ENCODE data around the gene DEDD.

DEDD gene

GRCh38 chr1:161079436-161080110 lies 52.9 kb downstream of the DEDD start:
- no peak for DNase-seq (ENCODE audit: low read depth)
- TF ChIP-seq POLR2A (IDR thresholded peaks at IDR 0.05; ENCODE audit: extremely low read depth, insufficient read length) (no peak), MYC (IDR thresholded peaks at IDR 0.05; ENCODE audit: low read depth, low read length) (no peak)
- TF ChIP-seq, protein P1, sequence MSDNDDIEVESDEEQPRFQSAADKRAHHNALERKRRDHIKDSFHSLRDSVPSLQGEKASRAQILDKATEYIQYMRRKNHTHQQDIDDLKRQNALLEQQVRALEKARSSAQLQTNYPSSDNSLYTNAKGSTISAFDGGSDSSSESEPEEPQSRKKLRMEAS (IDR thresholded peaks at IDR 0.05; ENCODE audit: low read depth, low read length) = no peak
- TF ChIP-seq, protein P2, sequence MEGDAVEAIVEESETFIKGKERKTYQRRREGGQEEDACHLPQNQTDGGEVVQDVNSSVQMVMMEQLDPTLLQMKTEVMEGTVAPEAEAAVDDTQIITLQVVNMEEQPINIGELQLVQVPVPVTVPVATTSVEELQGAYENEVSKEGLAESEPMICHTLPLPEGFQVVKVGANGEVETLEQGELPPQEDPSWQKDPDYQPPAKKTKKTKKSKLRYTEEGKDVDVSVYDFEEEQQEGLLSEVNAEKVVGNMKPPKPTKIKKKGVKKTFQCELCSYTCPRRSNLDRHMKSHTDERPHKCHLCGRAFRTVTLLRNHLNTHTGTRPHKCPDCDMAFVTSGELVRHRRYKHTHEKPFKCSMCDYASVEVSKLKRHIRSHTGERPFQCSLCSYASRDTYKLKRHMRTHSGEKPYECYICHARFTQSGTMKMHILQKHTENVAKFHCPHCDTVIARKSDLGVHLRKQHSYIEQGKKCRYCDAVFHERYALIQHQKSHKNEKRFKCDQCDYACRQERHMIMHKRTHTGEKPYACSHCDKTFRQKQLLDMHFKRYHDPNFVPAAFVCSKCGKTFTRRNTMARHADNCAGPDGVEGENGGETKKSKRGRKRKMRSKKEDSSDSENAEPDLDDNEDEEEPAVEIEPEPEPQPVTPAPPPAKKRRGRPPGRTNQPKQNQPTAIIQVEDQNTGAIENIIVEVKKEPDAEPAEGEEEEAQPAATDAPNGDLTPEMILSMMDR (IDR thresholded peaks at IDR 0.05; ENCODE audit: low read depth, low read length) = no peak

GRCh38 chr1:161077426-161077825 lies 55.0 kb downstream of the DEDD start:
- DNase-seq (ENCODE audit: low read depth) = no peak
- TF ChIP-seq, protein P2 (IDR thresholded peaks at IDR 0.05; ENCODE audit: low read depth, low read length) = no peak
- TF ChIP-seq MYC (IDR thresholded peaks at IDR 0.05; ENCODE audit: low read depth, low read length) = no peak
- no peak overlapping the region for H3K4me3 ChIP-seq (ENCODE audit: low read depth, low read length)

More at GRCh38 chr1:161079436-161080110, 52.9 kb downstream of the DEDD start:
- no peak overlapping the region for H3K4me3 ChIP-seq (ENCODE audit: low read depth, low read length)

DNA sequence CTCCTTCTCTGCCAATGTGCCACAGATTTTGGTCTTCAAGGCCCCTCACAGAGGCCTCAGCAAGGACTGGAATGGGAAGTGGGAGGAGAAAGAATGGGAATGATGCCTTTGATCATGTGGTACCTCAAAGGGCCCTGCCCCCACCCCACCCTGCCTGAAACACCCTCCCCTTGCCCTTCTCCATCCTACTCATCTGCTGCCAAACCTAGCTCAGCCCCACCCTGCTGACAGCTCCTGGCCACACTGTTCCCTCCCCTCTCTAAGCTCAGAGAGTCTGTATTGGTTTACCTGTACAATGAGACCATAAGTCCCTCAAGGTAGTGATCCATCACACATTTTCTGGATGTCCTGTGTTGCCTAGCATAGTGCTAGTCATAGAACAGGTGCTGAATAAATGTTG lies 56.1 kb downstream of the DEDD start:
- TF ChIP-seq, protein P2 (IDR thresholded peaks at IDR 0.05; ENCODE audit: low read depth, low read length) = no peak
- TF ChIP-seq POLR2A (IDR thresholded peaks at IDR 0.05; ENCODE audit: extremely low read depth, insufficient read length) (no peak), MYC (IDR thresholded peaks at IDR 0.05; ENCODE audit: low read depth, low read length) (no peak)
- TF ChIP-seq, protein P1 (IDR thresholded peaks at IDR 0.05; ENCODE audit: low read depth, low read length) = no peak
- no peak for DNase-seq (ENCODE audit: low read depth)
- H3K4me3 ChIP-seq (ENCODE audit: low read depth, low read length) = no peak overlapping the region

DNA sequence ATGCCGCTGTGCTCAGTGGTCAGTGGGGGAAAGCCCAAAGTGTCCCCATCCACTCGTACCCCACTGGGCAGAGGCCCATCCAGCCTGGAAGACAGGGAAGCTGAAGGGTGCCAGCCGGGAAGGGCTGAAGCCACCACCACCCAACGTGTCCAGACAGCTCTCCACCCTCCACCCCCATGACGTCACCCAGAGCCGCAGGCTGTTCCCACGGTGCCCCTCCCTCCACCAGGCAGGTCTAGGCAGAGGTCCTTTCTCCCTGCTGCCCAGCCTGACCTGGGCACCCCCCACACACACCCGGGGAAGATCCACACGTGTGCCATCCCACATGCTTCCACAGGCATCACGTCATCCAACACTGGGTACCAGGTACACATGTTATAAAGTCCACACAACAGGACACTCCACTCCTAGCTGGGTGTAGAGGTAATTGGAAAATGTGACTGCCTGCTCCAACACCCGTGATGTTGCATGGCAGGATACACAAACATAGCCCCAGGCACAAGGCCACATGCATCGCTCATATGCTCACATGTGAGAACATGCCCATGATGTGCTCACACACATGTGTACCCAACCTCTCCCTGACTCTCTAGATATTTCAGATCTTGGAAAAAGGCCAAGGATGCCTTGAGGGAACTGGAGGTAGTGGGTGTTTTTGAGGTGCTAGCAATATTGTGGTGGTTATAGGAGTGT lies 57.6 kb downstream of the DEDD start:
- TF ChIP-seq, protein P2 (IDR thresholded peaks at IDR 0.05; ENCODE audit: low read depth, low read length) = no peak
- TF ChIP-seq, protein P1 (IDR thresholded peaks at IDR 0.05; ENCODE audit: low read depth, low read length) = no peak
- TF ChIP-seq POLR2A (IDR thresholded peaks at IDR 0.05; ENCODE audit: extremely low read depth, insufficient read length) (no peak), MYC (IDR thresholded peaks at IDR 0.05; ENCODE audit: low read depth, low read length) (no peak)
- no peak overlapping the region for H3K4me3 ChIP-seq (ENCODE audit: low read depth, low read length)

DNA sequence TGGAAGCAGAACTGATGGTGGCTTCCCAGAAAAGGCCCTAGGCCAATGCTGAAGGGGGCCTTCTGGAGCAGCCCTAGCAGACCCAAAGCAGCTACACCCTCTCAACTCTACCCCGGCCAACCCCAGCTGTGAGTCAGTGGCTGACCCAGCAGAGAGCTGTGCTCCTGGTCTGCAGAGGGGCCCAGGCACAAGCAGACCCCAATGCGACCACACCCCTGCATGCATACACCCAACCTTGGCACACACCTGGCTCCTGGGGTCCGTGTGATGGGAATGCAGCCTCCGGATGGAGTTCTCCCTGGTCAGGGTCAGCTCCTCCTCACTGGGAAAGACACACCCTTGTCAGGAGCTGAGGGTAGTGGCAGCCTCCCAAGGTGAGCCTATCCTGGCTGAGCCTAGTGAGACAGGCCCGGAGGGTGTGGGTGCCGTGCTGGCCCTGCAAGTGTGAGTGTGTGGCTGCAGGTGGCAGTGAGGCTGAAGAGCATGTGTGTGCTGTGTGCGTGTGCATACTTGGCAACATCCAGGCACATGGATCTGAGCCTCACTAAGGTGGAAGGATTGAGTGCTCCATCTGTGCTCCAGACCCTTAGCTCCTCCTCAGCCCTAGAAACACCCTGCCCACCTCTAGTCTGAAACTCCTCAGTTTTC lies 58.9 kb downstream of the DEDD start:
- TF ChIP-seq POLR2A (IDR thresholded peaks at IDR 0.05; ENCODE audit: extremely low read depth, insufficient read length) (no peak), MYC (IDR thresholded peaks at IDR 0.05; ENCODE audit: low read depth, low read length) (0 out of 2 replicates have a peak, but pooled peaks have one; percentile 20)
- TF ChIP-seq, protein P2 (IDR thresholded peaks at IDR 0.05; ENCODE audit: low read depth, low read length) = no peak
- TF ChIP-seq, protein P1 (IDR thresholded peaks at IDR 0.05; ENCODE audit: low read depth, low read length) = peak; percentile 71
- H3K4me3 ChIP-seq (ENCODE audit: low read depth, low read length) = no peak overlapping the region
- DNase-seq (ENCODE audit: low read depth) = no peak

More for the DNA sequence above, 57.6 kb downstream of the DEDD start:
- no peak for DNase-seq (ENCODE audit: low read depth)

Data from NB4 (cell line).